Measurements from ENCODE around the gene ARHGAP42. TPM values are rescaled to one million over a fixed set of nuclear protein-coding genes. Genes with fewer than 3 reads are reported as not detected.

Gene ARHGAP42
- total and polyA plus RNA-seq, 5 donors from 2014 or later = not detected

- no peaks in the 10 kb centered on the region for H3K4me1 ChIP-seq (ENCODE audit: control insufficient read depth, insufficient read depth, low read length, poor library complexity, severe bottlenecking)
Observed at GRCh38 chr11:100930185-100930778, 243.2 kb downstream of the ARHGAP42 start.

GRCh38 chr11:100932474-100933100, 245.5 kb downstream of the ARHGAP42 start:
- Mint-ChIP-seq H3K9me3 (no peaks in the 10 kb centered on the region), H3K27me3 (no peaks in the 10 kb centered on the region), H3K4me3 (no peak overlapping the region), H3K36me3 (no peaks in the 10 kb centered on the region), H3K27ac (no peak overlapping the region), H3K4me1 (no peaks in the 10 kb centered on the region)
- Histone ChIP-seq H3K36me3 (ENCODE audit: control insufficient read depth, insufficient read depth, low read length) (no peaks in the 10 kb centered on the region), H3K4me3 (ENCODE audit: low read depth, low read length) (no peak overlapping the region), H3K27ac (ENCODE audit: insufficient read depth, low read length, poor library complexity, severe bottlenecking) (no peak overlapping the region), H3K4me1 (ENCODE audit: control insufficient read depth, insufficient read depth, low read length, poor library complexity, severe bottlenecking) (no peaks in the 10 kb centered on the region), H3K27me3 (ENCODE audit: control insufficient read depth, insufficient read depth, low read length) (no peaks in the 10 kb centered on the region), H3K9me3 (ENCODE audit: control insufficient read depth in 2 of 2, low read length in 2 of 2) (no peaks in the 10 kb centered on the region)
- DNase-seq = no peak
- no peak for ATAC-seq (ENCODE audit: low read depth in 2 of 2)

More at GRCh38 chr11:100930185-100930778, 243.2 kb downstream of the ARHGAP42 start:
- DNase-seq (peak in 1 of 3 donors; percentile 23), ATAC-seq (ENCODE audit: low read depth in 2 of 2) (no peak)
- Histone ChIP-seq H3K27me3 (ENCODE audit: control insufficient read depth, insufficient read depth, low read length) (no peaks in the 10 kb centered on the region), H3K9me3 (ENCODE audit: control insufficient read depth in 2 of 2, low read length in 2 of 2) (no peaks in the 10 kb centered on the region), H3K4me3 (ENCODE audit: low read depth, low read length) (no peak overlapping the region), H3K27ac (ENCODE audit: insufficient read depth, low read length, poor library complexity, severe bottlenecking) (no peak overlapping the region), H3K36me3 (ENCODE audit: control insufficient read depth, insufficient read depth, low read length) (no peaks in the 10 kb centered on the region)
- H3K27ac Mint-ChIP-seq = no peak overlapping the region
- H3K27me3 Mint-ChIP-seq = no peaks in the 10 kb centered on the region
- H3K36me3 Mint-ChIP-seq = no peaks in the 10 kb centered on the region
- no peak overlapping the region for H3K4me3 Mint-ChIP-seq
- H3K4me1 Mint-ChIP-seq = no peaks in the 10 kb centered on the region
- H3K9me3 Mint-ChIP-seq = no peaks in the 10 kb centered on the region

GRCh38 chr11:100936781-100937180, 249.7 kb downstream of the ARHGAP42 start:
- H3K9me3 ChIP-seq (ENCODE audit: control insufficient read depth in 2 of 2, low read length in 2 of 2) = no peaks in the 10 kb centered on the region
- Mint-ChIP-seq H3K9me3 (peaks cover 0 to 5% (median 0%) of the 10 kb centered on the region in 7 donors), H3K36me3 (no peaks in the 10 kb centered on the region), H3K27me3 (no peaks in the 10 kb centered on the region), H3K4me1 (no peaks in the 10 kb centered on the region), H3K4me3 (no peak overlapping the region), H3K27ac (no peak overlapping the region)
- ATAC-seq (ENCODE audit: low read depth in 2 of 2) = no peak
- no peak overlapping the region for H3K4me3 ChIP-seq (ENCODE audit: low read depth, low read length)
- H3K27me3 ChIP-seq (ENCODE audit: control insufficient read depth, insufficient read depth, low read length) = no peaks in the 10 kb centered on the region
- no peak for DNase-seq
- no peak overlapping the region for H3K27ac ChIP-seq (ENCODE audit: insufficient read depth, low read length, poor library complexity, severe bottlenecking)
- no peaks in the 10 kb centered on the region for H3K4me1 ChIP-seq (ENCODE audit: control insufficient read depth, insufficient read depth, low read length, poor library complexity, severe bottlenecking)
- H3K36me3 ChIP-seq (ENCODE audit: control insufficient read depth, insufficient read depth, low read length) = no peaks in the 10 kb centered on the region

- no peaks in the 10 kb centered on the region for H3K27me3 ChIP-seq (ENCODE audit: control insufficient read depth, insufficient read depth, low read length)
- no peak overlapping the region for H3K4me3 ChIP-seq (ENCODE audit: low read depth, low read length)
- no peak overlapping the region for H3K4me3 Mint-ChIP-seq
- H3K9me3 ChIP-seq (ENCODE audit: control insufficient read depth in 2 of 2, low read length in 2 of 2) = no peaks in the 10 kb centered on the region
- no peaks in the 10 kb centered on the region for H3K36me3 Mint-ChIP-seq
- ATAC-seq (ENCODE audit: low read depth in 2 of 2) (no peak), DNase-seq (no peak)
- H3K27ac ChIP-seq (ENCODE audit: insufficient read depth, low read length, poor library complexity, severe bottlenecking) = no peak overlapping the region
- H3K4me1 Mint-ChIP-seq = peaks cover 0 to 2% (median 0%) of the 10 kb centered on the region in 4 donors
- no peaks in the 10 kb centered on the region for H3K4me1 ChIP-seq (ENCODE audit: control insufficient read depth, insufficient read depth, low read length, poor library complexity, severe bottlenecking)
- H3K9me3 Mint-ChIP-seq = peaks cover 0 to 7% (median 0%) of the 10 kb centered on the region in 7 donors
- no peak overlapping the region for H3K27ac Mint-ChIP-seq
- no peaks in the 10 kb centered on the region for H3K36me3 ChIP-seq (ENCODE audit: control insufficient read depth, insufficient read depth, low read length)
- H3K27me3 Mint-ChIP-seq = no peaks in the 10 kb centered on the region
Observed at GRCh38 chr11:100939571-100939970, 252.5 kb downstream of the ARHGAP42 start.

GRCh38 chr11:100940111-100940510, 253.0 kb downstream of the ARHGAP42 start:
- Histone ChIP-seq H3K27me3 (ENCODE audit: control insufficient read depth, insufficient read depth, low read length) (no peaks in the 10 kb centered on the region), H3K4me3 (ENCODE audit: low read depth, low read length) (no peak overlapping the region), H3K9me3 (ENCODE audit: control insufficient read depth in 2 of 2, low read length in 2 of 2) (no peaks in the 10 kb centered on the region), H3K36me3 (ENCODE audit: control insufficient read depth, insufficient read depth, low read length) (no peaks in the 10 kb centered on the region), H3K4me1 (ENCODE audit: control insufficient read depth, insufficient read depth, low read length, poor library complexity, severe bottlenecking) (no peaks in the 10 kb centered on the region), H3K27ac (ENCODE audit: insufficient read depth, low read length, poor library complexity, severe bottlenecking) (no peak overlapping the region)
- no peak for DNase-seq
- no peak overlapping the region for H3K27ac Mint-ChIP-seq
- ATAC-seq (ENCODE audit: low read depth in 2 of 2) = no peak
- H3K4me1 Mint-ChIP-seq = peaks cover 0 to 2% (median 0%) of the 10 kb centered on the region in 4 donors
- peaks cover 0 to 7% (median 0%) of the 10 kb centered on the region in 7 donors for H3K9me3 Mint-ChIP-seq
- no peaks in the 10 kb centered on the region for H3K36me3 Mint-ChIP-seq
- no peaks in the 10 kb centered on the region for H3K27me3 Mint-ChIP-seq
- H3K4me3 Mint-ChIP-seq = no peak overlapping the region

GRCh38 chr11:100941033-100941432, 253.9 kb downstream of the ARHGAP42 start:
- Mint-ChIP-seq H3K27me3 (no peaks in the 10 kb centered on the region), H3K36me3 (no peaks in the 10 kb centered on the region), H3K9me3 (peaks cover 0 to 9% (median 0%) of the 10 kb centered on the region in 7 donors), H3K4me1 (peaks cover 0 to 2% (median 0%) of the 10 kb centered on the region in 4 donors), H3K4me3 (no peak overlapping the region), H3K27ac (no peak overlapping the region)
- DNase-seq (no peak), ATAC-seq (ENCODE audit: low read depth in 2 of 2) (no peak)
- Histone ChIP-seq H3K27me3 (ENCODE audit: control insufficient read depth, insufficient read depth, low read length) (no peaks in the 10 kb centered on the region), H3K4me3 (ENCODE audit: low read depth, low read length) (no peak overlapping the region), H3K9me3 (ENCODE audit: control insufficient read depth in 2 of 2, low read length in 2 of 2) (no peaks in the 10 kb centered on the region), H3K4me1 (ENCODE audit: control insufficient read depth, insufficient read depth, low read length, poor library complexity, severe bottlenecking) (no peaks in the 10 kb centered on the region), H3K36me3 (ENCODE audit: control insufficient read depth, insufficient read depth, low read length) (no peaks in the 10 kb centered on the region), H3K27ac (ENCODE audit: insufficient read depth, low read length, poor library complexity, severe bottlenecking) (no peak overlapping the region)

- Histone ChIP-seq H3K27ac (ENCODE audit: insufficient read depth, low read length, poor library complexity, severe bottlenecking) (no peak overlapping the region), H3K27me3 (ENCODE audit: control insufficient read depth, insufficient read depth, low read length) (no peaks in the 10 kb centered on the region), H3K4me3 (ENCODE audit: low read depth, low read length) (no peak overlapping the region), H3K4me1 (ENCODE audit: control insufficient read depth, insufficient read depth, low read length, poor library complexity, severe bottlenecking) (no peaks in the 10 kb centered on the region), H3K9me3 (ENCODE audit: control insufficient read depth in 2 of 2, low read length in 2 of 2) (no peaks in the 10 kb centered on the region), H3K36me3 (ENCODE audit: control insufficient read depth, insufficient read depth, low read length) (no peaks in the 10 kb centered on the region)
- H3K27me3 Mint-ChIP-seq = no peaks in the 10 kb centered on the region
- no peak overlapping the region for H3K27ac Mint-ChIP-seq
- ATAC-seq (ENCODE audit: low read depth in 2 of 2) (no peak), DNase-seq (no peak)
- no peaks in the 10 kb centered on the region for H3K36me3 Mint-ChIP-seq
- peaks cover 0 to 2% (median 0%) of the 10 kb centered on the region in 4 donors for H3K4me1 Mint-ChIP-seq
- no peak overlapping the region for H3K4me3 Mint-ChIP-seq
- peaks cover 0 to 9% (median 0%) of the 10 kb centered on the region in 7 donors for H3K9me3 Mint-ChIP-seq
Observed at GRCh38 chr11:100942016-100942415, 254.9 kb downstream of the ARHGAP42 start.

- Mint-ChIP-seq H3K36me3 (no peaks in the 10 kb centered on the region), H3K4me1 (peaks cover 0 to 2% (median 0%) of the 10 kb centered on the region in 4 donors), H3K27me3 (no peaks in the 10 kb centered on the region), H3K4me3 (no peak overlapping the region), H3K9me3 (peaks cover 0 to 9% (median 3%) of the 10 kb centered on the region in 7 donors), H3K27ac (no peak overlapping the region)
- Histone ChIP-seq H3K27ac (ENCODE audit: insufficient read depth, low read length, poor library complexity, severe bottlenecking) (no peak overlapping the region), H3K4me3 (ENCODE audit: low read depth, low read length) (no peak overlapping the region), H3K9me3 (ENCODE audit: control insufficient read depth in 2 of 2, low read length in 2 of 2) (no peaks in the 10 kb centered on the region), H3K36me3 (ENCODE audit: control insufficient read depth, insufficient read depth, low read length) (no peaks in the 10 kb centered on the region), H3K27me3 (ENCODE audit: control insufficient read depth, insufficient read depth, low read length) (no peaks in the 10 kb centered on the region), H3K4me1 (ENCODE audit: control insufficient read depth, insufficient read depth, low read length, poor library complexity, severe bottlenecking) (no peaks in the 10 kb centered on the region)
- no peak for ATAC-seq (ENCODE audit: low read depth in 2 of 2)
- DNase-seq = no peak
Observed at GRCh38 chr11:100948936-100949335, 261.8 kb downstream of the ARHGAP42 start.
